ENCODE data around the gene PDZRN3. TPM values are rescaled to one million over a fixed set of nuclear protein-coding genes. Genes with fewer than 3 reads are reported as not detected.

The PDZRN3 gene
- total and polyA plus RNA-seq, 2 experiments from 2014 or later: 22.3 to 35.6 TPM

GRCh38 chr3:73393005-73393404, 231.7 kb downstream of the PDZRN3 start:
- WGBS, 2 experiments (ENCODE audit: low coverage in 1 of 2, low lambda C conversion rate in 2 of 2, missing lambda C conversion rate in 2 of 2): 95 to 96% methylated on average over 9 of the region's 9 CpGs
- no peaks in the 10 kb centered on the region for H3K27me3 ChIP-seq (replicated peaks; ENCODE audit: insufficient read depth)
- H3K79me2 ChIP-seq (ENCODE audit: insufficient read depth): no peaks in the 10 kb centered on the region
- H3K36me3 ChIP-seq (ENCODE audit: low read depth): peaks cover 32% of the 10 kb centered on the region
- H4K20me1 ChIP-seq (ENCODE audit: insufficient read depth): no peaks in the 10 kb centered on the region
- H3F3A ChIP-seq (ENCODE audit: insufficient read depth): no peaks in the 10 kb centered on the region
- H3K9me2 ChIP-seq (ENCODE audit: insufficient read depth): no peaks in the 10 kb centered on the region
- no peak overlapping the region for H3K9ac ChIP-seq
- TF ChIP-seq EZH2 (IDR thresholded peaks at IDR 0.05; ENCODE audit: insufficient read depth, poor library complexity, severe bottlenecking) (no peak), EZH2phosphoT487 (IDR thresholded peaks at IDR 0.05; ENCODE audit: insufficient read depth, low read depth) (no peak)
- in situ Hi-C loops (cut with MboI): no loop called here
- no peaks in the 10 kb centered on the region for H3K4me1 ChIP-seq (ENCODE audit: insufficient read depth)
- H3K4me2 ChIP-seq (ENCODE audit: unreplicated experiment): no peak overlapping the region
- H3K9me3 ChIP-seq (ENCODE audit: low read depth): no peaks in the 10 kb centered on the region
- no peak for DNase-seq
- no peak overlapping the region for H3K4me3 ChIP-seq
- no peak overlapping the region for H2AFZ ChIP-seq
- no peak overlapping the region for H3K27ac ChIP-seq

- no peak overlapping the region for H3K4me3 ChIP-seq
- H3K9ac ChIP-seq: no peak overlapping the region
- in situ Hi-C loops (cut with MboI): no loop called here
- H3K9me3 ChIP-seq (ENCODE audit: low read depth): no peaks in the 10 kb centered on the region
- H2AFZ ChIP-seq: no peak overlapping the region
- no peaks in the 10 kb centered on the region for H3K4me1 ChIP-seq (ENCODE audit: insufficient read depth)
- TF ChIP-seq EZH2phosphoT487 (IDR thresholded peaks at IDR 0.05; ENCODE audit: insufficient read depth, low read depth) (no peak), EZH2 (IDR thresholded peaks at IDR 0.05; ENCODE audit: insufficient read depth, poor library complexity, severe bottlenecking) (no peak)
- no peaks in the 10 kb centered on the region for H3K79me2 ChIP-seq (ENCODE audit: insufficient read depth)
- no peaks in the 10 kb centered on the region for H4K20me1 ChIP-seq (ENCODE audit: insufficient read depth)
- whole genome bisulfite sequencing, 2 experiments (ENCODE audit: low coverage in 1 of 2, low lambda C conversion rate in 2 of 2, missing lambda C conversion rate in 2 of 2): 92 to 94% methylated on average over 9 of the region's 9 CpGs
- no peaks in the 10 kb centered on the region for H3K9me2 ChIP-seq (ENCODE audit: insufficient read depth)
- H3K27me3 ChIP-seq (replicated peaks; ENCODE audit: insufficient read depth): no peaks in the 10 kb centered on the region
- no peak for DNase-seq
- no peaks in the 10 kb centered on the region for H3F3A ChIP-seq (ENCODE audit: insufficient read depth)
- H3K27ac ChIP-seq: no peak overlapping the region
- no peak overlapping the region for H3K4me2 ChIP-seq (ENCODE audit: unreplicated experiment)
- peaks cover 39% of the 10 kb centered on the region for H3K36me3 ChIP-seq (ENCODE audit: low read depth)
Measured at GRCh38 chr3:73391984-73392383, 232.8 kb downstream of the PDZRN3 start.

- no peak overlapping the region for H3K4me3 ChIP-seq
- H3K9ac ChIP-seq: no peak overlapping the region
- H3K27ac ChIP-seq: no peak overlapping the region
- H3K36me3 ChIP-seq (ENCODE audit: low read depth): peaks cover 45% of the 10 kb centered on the region
- in situ Hi-C loops (cut with MboI): no loop called here
- WGBS, 2 experiments (ENCODE audit: low coverage in 1 of 2, low lambda C conversion rate in 2 of 2, missing lambda C conversion rate in 2 of 2): 74 to 82% methylated on average over 1 of the region's 1 CpG
- no peaks in the 10 kb centered on the region for H3K79me2 ChIP-seq (ENCODE audit: insufficient read depth)
- no peak overlapping the region for H3K4me2 ChIP-seq (ENCODE audit: unreplicated experiment)
- H3K9me3 ChIP-seq (ENCODE audit: low read depth): no peaks in the 10 kb centered on the region
- DNase-seq: no peak
- H3K27me3 ChIP-seq (replicated peaks; ENCODE audit: insufficient read depth): no peaks in the 10 kb centered on the region
- H3K9me2 ChIP-seq (ENCODE audit: insufficient read depth): no peaks in the 10 kb centered on the region
- no peaks in the 10 kb centered on the region for H3K4me1 ChIP-seq (ENCODE audit: insufficient read depth)
- H3F3A ChIP-seq (ENCODE audit: insufficient read depth): no peaks in the 10 kb centered on the region
- H2AFZ ChIP-seq: no peak overlapping the region
- no peaks in the 10 kb centered on the region for H4K20me1 ChIP-seq (ENCODE audit: insufficient read depth)
- TF ChIP-seq EZH2phosphoT487 (IDR thresholded peaks at IDR 0.05; ENCODE audit: insufficient read depth, low read depth) (no peak), EZH2 (IDR thresholded peaks at IDR 0.05; ENCODE audit: insufficient read depth, poor library complexity, severe bottlenecking) (no peak)
Measured at GRCh38 chr3:73389928-73390327, 234.8 kb downstream of the PDZRN3 start.

GRCh38 chr3:73389117-73389813, 235.5 kb downstream of the PDZRN3 start:
- H3K4me1 ChIP-seq (ENCODE audit: insufficient read depth): no peaks in the 10 kb centered on the region
- peaks cover 44% of the 10 kb centered on the region for H3K36me3 ChIP-seq (ENCODE audit: low read depth)
- no peaks in the 10 kb centered on the region for H3F3A ChIP-seq (ENCODE audit: insufficient read depth)
- no peak overlapping the region for H2AFZ ChIP-seq
- H3K9me2 ChIP-seq (ENCODE audit: insufficient read depth): no peaks in the 10 kb centered on the region
- H3K4me3 ChIP-seq: no peak overlapping the region
- TF ChIP-seq EZH2 (IDR thresholded peaks at IDR 0.05; ENCODE audit: insufficient read depth, poor library complexity, severe bottlenecking) (no peak), EZH2phosphoT487 (IDR thresholded peaks at IDR 0.05; ENCODE audit: insufficient read depth, low read depth) (no peak)
- H3K27ac ChIP-seq: no peak overlapping the region
- H3K9me3 ChIP-seq (ENCODE audit: low read depth): no peaks in the 10 kb centered on the region
- no peak overlapping the region for H3K9ac ChIP-seq
- H3K27me3 ChIP-seq (replicated peaks; ENCODE audit: insufficient read depth): no peaks in the 10 kb centered on the region
- WGBS, 2 experiments (ENCODE audit: low coverage in 1 of 2, low lambda C conversion rate in 2 of 2, missing lambda C conversion rate in 2 of 2): 38 to 45% methylated on average over 10 of the region's 10 CpGs
- DNase-seq: no peak
- no peak overlapping the region for H3K4me2 ChIP-seq (ENCODE audit: unreplicated experiment)
- no peaks in the 10 kb centered on the region for H3K79me2 ChIP-seq (ENCODE audit: insufficient read depth)
- in situ Hi-C loops (cut with MboI): no loop called here
- no peaks in the 10 kb centered on the region for H4K20me1 ChIP-seq (ENCODE audit: insufficient read depth)
